ENCODE data around the gene GUCY1B1.

GUCY1B1 gene

DNA sequence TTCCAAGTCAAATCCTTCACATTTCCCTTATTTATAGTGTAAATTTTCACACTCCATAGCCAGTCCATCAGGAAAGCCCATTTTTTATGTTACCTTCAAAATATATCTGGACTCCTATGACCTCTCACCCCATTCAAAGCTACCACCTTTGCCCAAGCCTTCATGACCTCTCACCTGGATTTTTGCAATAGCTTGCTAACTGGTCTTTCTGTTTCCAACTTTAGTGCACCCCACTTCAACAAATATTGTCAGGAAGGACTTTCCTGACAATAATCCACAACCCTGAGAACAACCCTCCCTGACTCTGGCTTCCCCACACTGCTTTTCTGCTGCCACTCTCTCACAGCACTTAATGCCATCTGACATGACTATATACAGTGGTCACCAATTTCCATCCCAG, 73.8 kb downstream of the GUCY1B1 start:
- in situ Hi-C loops (cut with HindIII; ENCODE audit: low sequenced_read_pairs) = no loop called here
- no peak for DNase-seq (ENCODE audit: low read depth)
- TF ChIP-seq, protein P1, sequence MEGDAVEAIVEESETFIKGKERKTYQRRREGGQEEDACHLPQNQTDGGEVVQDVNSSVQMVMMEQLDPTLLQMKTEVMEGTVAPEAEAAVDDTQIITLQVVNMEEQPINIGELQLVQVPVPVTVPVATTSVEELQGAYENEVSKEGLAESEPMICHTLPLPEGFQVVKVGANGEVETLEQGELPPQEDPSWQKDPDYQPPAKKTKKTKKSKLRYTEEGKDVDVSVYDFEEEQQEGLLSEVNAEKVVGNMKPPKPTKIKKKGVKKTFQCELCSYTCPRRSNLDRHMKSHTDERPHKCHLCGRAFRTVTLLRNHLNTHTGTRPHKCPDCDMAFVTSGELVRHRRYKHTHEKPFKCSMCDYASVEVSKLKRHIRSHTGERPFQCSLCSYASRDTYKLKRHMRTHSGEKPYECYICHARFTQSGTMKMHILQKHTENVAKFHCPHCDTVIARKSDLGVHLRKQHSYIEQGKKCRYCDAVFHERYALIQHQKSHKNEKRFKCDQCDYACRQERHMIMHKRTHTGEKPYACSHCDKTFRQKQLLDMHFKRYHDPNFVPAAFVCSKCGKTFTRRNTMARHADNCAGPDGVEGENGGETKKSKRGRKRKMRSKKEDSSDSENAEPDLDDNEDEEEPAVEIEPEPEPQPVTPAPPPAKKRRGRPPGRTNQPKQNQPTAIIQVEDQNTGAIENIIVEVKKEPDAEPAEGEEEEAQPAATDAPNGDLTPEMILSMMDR (IDR thresholded peaks at IDR 0.05; ENCODE audit: low read depth, low read length, missing control alignments) = no peak
- H3K4me3 ChIP-seq (ENCODE audit: low read depth, low read length) = no peak overlapping the region

DNA sequence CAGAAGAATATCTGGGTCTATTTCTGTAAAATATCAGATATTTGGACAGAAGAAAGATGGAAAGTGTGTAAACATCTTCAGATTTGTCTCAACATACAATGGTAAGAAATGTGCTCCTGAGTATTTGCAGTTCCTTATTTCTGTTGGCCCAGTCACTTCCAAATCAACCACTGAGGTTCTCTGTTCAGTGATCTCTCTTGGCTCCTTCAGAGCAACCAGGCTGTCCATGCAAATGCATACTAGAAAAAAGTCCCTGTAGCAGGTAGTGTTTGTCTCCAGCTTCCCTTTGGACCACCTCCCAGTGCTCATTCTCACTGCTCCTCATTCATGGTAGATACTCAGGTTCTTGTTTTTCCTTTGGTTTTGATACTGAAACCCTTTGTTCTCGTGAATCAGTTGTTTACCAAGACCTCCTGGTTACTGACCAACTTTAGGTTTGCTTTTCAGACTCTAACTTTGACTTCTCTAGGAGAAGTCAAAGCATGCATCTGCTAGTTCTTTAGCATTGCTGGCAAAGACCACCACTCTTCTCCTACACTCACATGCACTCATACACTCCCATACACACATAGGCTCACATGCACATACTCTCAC, 78.5 kb downstream of the GUCY1B1 start:
- in situ Hi-C loops (cut with HindIII; ENCODE audit: low sequenced_read_pairs) = no loop called here
- no peak for DNase-seq (ENCODE audit: low read depth)
- TF ChIP-seq, protein P1 (IDR thresholded peaks at IDR 0.05; ENCODE audit: low read depth, low read length, missing control alignments) = no peak
- H3K4me3 ChIP-seq (ENCODE audit: low read depth, low read length) = no peak overlapping the region

DNA sequence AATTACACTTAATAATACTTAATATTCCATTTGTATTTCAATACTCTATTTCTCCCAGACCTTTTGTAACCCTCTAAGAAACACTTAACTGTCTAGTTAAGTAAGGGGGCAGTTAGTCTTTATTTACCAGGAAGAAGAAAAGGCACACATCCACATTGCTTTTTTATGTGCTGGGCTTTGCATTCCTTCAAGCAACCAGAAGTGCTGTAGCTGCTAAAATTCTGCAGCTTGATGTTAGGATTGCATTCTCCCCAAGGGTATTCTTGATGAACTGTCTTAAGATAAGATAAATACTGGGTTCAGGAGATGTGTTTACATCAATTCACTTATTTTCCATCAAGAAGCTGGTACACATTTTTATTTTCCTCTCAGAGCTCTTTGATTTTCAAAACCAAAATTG, 83.3 kb downstream of the GUCY1B1 start:
- in situ Hi-C loops (cut with HindIII; ENCODE audit: low sequenced_read_pairs) = no loop called here

DNA sequence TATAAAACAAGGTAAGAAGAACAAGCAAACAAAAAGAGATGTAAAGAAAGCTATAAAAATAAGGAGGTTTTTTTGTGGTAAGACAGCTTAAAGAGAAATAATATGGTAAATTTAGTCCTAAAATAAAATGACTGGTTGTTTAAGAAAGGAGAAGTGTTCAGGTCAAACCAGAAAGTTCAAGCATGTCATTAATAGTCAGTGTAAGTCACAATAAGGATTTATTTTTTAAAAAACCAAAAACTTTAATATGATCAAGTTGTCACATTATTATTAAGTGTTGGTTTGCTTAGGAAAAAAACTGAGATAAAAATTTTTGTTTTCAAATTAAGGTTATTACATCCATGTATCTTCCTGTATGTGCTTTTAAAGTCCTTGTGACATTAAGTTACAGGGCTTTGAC, 88.1 kb downstream of the GUCY1B1 start:
- TF ChIP-seq, protein P1 (IDR thresholded peaks at IDR 0.05; ENCODE audit: low read depth, low read length, missing control alignments) = no peak
- in situ Hi-C loops (cut with HindIII; ENCODE audit: low sequenced_read_pairs) = no loop called here

More for the DNA sequence above, 83.3 kb downstream of the GUCY1B1 start:
- H3K4me3 ChIP-seq (ENCODE audit: low read depth, low read length) = no peak overlapping the region
- TF ChIP-seq, protein P1 (IDR thresholded peaks at IDR 0.05; ENCODE audit: low read depth, low read length, missing control alignments) = no peak
- DNase-seq (ENCODE audit: low read depth) = no peak

DNA sequence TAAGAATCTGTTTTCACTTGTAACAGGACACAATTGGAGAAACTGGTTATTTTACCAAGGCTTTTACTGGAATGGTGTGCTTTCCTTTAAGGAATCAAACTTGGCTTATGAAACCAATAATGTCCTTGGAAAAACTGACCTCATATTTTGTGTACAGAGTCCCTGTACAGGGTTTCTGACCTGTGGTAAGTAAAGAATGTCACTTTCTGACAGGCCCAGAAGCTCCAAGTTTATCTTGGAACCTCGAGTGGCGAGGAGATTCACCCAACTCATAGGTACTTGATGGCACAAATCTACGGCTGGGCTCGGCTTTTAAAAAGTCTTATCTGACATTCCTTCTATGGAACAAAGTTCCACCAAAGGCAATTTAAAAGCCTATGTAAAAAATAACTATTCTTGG, 90.2 kb downstream of the GUCY1B1 start:
- TF ChIP-seq, protein P1 (IDR thresholded peaks at IDR 0.05; ENCODE audit: low read depth, low read length, missing control alignments) = no peak
- in situ Hi-C loops (cut with HindIII; ENCODE audit: low sequenced_read_pairs) = no loop called here
- DNase-seq (ENCODE audit: low read depth) = no peak
- no peak overlapping the region for H3K4me3 ChIP-seq (ENCODE audit: low read depth, low read length)

More for the DNA sequence above, 88.1 kb downstream of the GUCY1B1 start:
- H3K4me3 ChIP-seq (ENCODE audit: low read depth, low read length) = no peak overlapping the region
- no peak for DNase-seq (ENCODE audit: low read depth)

DNA sequence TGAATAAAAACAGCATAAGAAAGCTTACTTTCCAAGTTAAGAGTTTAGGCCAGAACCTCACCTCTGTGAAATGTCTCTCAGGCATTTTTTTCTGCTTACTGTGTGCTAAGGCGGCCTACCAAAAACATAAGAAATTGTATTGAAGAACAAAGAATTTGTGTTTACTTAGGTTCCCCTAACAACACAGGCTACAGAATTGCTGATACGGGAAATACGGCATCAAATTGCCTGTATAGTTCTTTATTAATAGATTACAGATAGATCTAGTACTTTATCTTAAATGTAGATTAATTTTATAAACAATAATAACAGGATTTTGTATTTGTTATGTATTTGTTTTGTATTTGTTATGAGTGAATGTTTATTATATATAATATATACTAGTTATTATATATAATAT, 94.4 kb downstream of the GUCY1B1 start:
- in situ Hi-C loops (cut with HindIII; ENCODE audit: low sequenced_read_pairs) = no loop called here
- no peak for DNase-seq (ENCODE audit: low read depth)
- no peak overlapping the region for H3K4me3 ChIP-seq (ENCODE audit: low read depth, low read length)
- TF ChIP-seq, protein P1 (IDR thresholded peaks at IDR 0.05; ENCODE audit: low read depth, low read length, missing control alignments) = no peak
